Right cardiac atrium (tissue), 5 donors: ENCODE results near the gene LMTK3. TPM values are rescaled to one million over a fixed set of nuclear protein-coding genes. Genes with fewer than 3 reads are reported as not detected.
A peak's percentile ranks its signal among the peaks of the same experiment; 100 is the strongest.

Source experiments
- ATAC-seq, 2 donors: fragments of 200-7000 bp; cut with Tn5 transposase; one replicate each; pipeline versions ENCODE4 v1.8.0 to v1.9.1; 2020; ENCODE audit warnings: moderate library complexity in 2 of 2, mild to moderate bottlenecking in 1 of 2
- DNase-seq, 3 donors: peaks; one replicate each; pipeline ENCODE4 v3.0.0-alpha.2; 2020
- H3K27ac ChIP-seq: one replicate; pipeline ENCODE4 v1.5.1; 2013; ENCODE audit warnings: mild to moderate bottlenecking, low read length, control low read depth, moderate library complexity
- H3K27me3 ChIP-seq: one replicate; pipeline ENCODE4 v1.6.1; 2013; ENCODE audit not compliant: control insufficient read depth, insufficient read depth
- H3K4me1 ChIP-seq: one replicate; pipeline ENCODE4 v1.6.1; 2013; ENCODE audit warnings: low read length; ENCODE audit not compliant: control insufficient read depth, insufficient read depth
- H3K4me3 ChIP-seq: one replicate; pipeline ENCODE4 v1.5.1; 2013; ENCODE audit warnings: low read length, control low read depth
- H3K9me3 ChIP-seq: one replicate; pipeline ENCODE4 v1.6.1; 2013; ENCODE audit warnings: low read length; ENCODE audit not compliant: control insufficient read depth
- WGBS: extraction: QIAGEN DNeasy Blood & Tissue Kit; methylation state at CpG from one replicate; pipeline ENCODE4 v1.1.7; 2013; 5-methylcytosine and 5-hydroxymethylcytosine counted together
- intact Hi-C, 4 donors: fragments of 100-400 bp; cut with DNase I; formaldehyde crosslinking; loops; one replicate each; pipeline versions ENCODE4 v1.11.0 to v1.14.0; 2022 to 2023
- long read RNA-seq, 4 donors: library from polyadenylated mRNA; unstranded; transcript quantifications; one replicate each; pipeline ENCODE4 v2.0.0, GENCODE V29; 2020 to 2021
- polyA plus RNA-seq: library from polyadenylated mRNA; stranded (reverse); fragments of 200-250 nt; gene quantifications from one replicate; pipeline ENCODE4 v1.2.3, GENCODE V29; 2013
- total RNA-seq, 4 donors: library from RNA; stranded (reverse); fragmentation: NEBNext Ultra II Directional; extraction: Animal tissue kit (Norgen Biotek cat#: 25700); gene quantifications; one replicate each; pipeline ENCODE4 v1.2.1, GENCODE V29; 2021
- donor health status: healthy with polysubstance abuse.
- donor health status: DM: no; HTN: yes; CAD: no.
- donor health status: DM: no; HTN: no; CAD: no.
- donor health status: DM: no; HTN: yes; CAD: no; lungs with severe emphysema.
- donor health status: DM: yes; HTN: yes; CAD: no.

Gene LMTK3
- 1 to 10 TPM; 3.1 to 7.2 (median 5.5) TPM for total RNA-seq
- 2.9 TPM for polyA plus RNA-seq
- long read RNA-seq, donor 1, partial matches to known transcripts: 0 of 1 reads
- long read RNA-seq, donor 1, other reads (novel, unspliced or antisense): 0 of 1 reads
- long read RNA-seq, donor 2, partial matches to known transcripts: 0 of 1 reads
- long read RNA-seq, donor 2, other reads (novel, unspliced or antisense): 0 of 1 reads
- long read RNA-seq, donor 3: 0 reads
- long read RNA-seq, donor 4: 0 reads

DNA sequence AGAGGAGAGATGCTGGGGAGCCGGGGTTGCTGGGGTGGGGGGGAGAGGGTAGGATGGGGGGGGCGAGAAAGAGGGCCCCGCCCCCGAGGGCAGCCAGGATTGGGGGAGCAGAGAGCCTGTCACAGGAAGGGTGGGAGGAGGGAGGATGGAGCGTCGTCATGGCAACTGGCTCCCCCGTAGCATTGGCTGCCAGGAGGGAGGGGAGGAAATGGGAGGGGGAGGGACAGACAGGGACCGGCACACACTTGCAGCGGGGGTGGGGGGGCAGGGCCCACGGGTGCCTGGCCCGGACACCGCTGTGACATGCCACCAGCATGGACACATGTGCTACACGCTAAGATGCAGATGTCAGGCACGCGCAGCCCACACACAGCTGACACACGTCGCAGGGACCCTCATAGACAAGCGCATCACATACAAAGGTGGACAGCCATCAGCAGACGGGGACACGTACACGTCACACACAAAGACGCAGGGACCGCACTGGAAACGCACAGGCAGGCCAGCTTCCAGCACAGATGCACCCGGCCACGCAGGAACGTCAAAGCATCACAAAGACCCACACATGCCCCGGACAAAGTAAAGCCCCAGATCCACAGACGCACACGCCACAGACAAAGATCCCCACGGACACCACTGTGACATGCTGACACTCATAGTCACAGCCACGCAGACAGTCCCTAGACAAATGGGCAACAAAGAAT, at the start of gene LMTK3:
Gene LMTK3 (minus strand): TSS at position 36 of the 704 bp plus-strand sequence. CDS start 259 bp downstream, outside the sequence.
- no peaks in the 10 kb centered on the region for H3K27me3 ChIP-seq
- WGBS: 9% methylated on average over 32 of the region's 32 CpGs
- H3K4me3 ChIP-seq: no peak within 1 kb of the TSS
- DNase-seq (peak in 2 of 3 donors; percentile 60 to 72), ATAC-seq (peak in 1 of 2 donors; percentile 5)
- no peaks in the 10 kb centered on the region for H3K4me1 ChIP-seq
- intact Hi-C loops: loop anchor here in 1 of 4 donors (10.0 kb wide), 1 partner anchor 53 kb away; no protein-coding TSS in a partner anchor
- H3K9me3 ChIP-seq: no peaks in the 10 kb centered on the region
- H3K27ac ChIP-seq: no peak within 1 kb of the TSS

DNA sequence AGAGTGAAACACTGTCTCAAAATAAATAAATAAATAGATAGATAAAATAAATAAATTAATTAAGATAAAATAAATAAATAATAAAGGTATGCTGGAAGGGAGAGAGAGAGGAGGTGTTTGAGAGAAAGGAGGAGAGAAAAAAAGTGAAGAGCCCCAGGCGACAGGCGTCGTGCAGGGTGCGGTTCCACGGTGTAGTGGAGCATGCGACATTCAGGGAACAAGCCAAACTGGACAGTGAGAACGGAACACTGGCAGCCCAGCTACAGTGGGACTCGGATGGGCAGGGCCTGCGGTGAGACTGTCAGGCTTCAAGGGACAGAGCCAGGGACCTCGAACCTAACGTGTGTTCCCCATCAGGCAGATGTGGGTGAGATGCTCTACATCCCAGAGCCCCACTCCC, 49.8 kb upstream of the LMTK3 start:
- intact Hi-C loops: loop anchor here in 1 of 4 donors (10.0 kb wide), 1 partner anchor 47 kb away; the partner anchor contains the start of gene LMTK3
- Histone ChIP-seq H3K27ac (no peak overlapping the region), H3K4me3 (no peak overlapping the region), H3K27me3 (no peaks in the 10 kb centered on the region), H3K4me1 (no peaks in the 10 kb centered on the region), H3K9me3 (no peaks in the 10 kb centered on the region)
- ATAC-seq: no peak
- WGBS: 92% methylated on average over 11 of the region's 11 CpGs
- DNase-seq: no peak

GRCh38 chr19:48560095-48560530, 48.5 kb upstream of the LMTK3 start:
- Histone ChIP-seq H3K4me3 (no peak overlapping the region), H3K9me3 (no peaks in the 10 kb centered on the region), H3K4me1 (no peaks in the 10 kb centered on the region), H3K27ac (no peak overlapping the region), H3K27me3 (no peaks in the 10 kb centered on the region)
- intact Hi-C loops: loop anchor here in 1 of 4 donors (10.0 kb wide), 1 partner anchor 45 kb away; the partner anchor contains the start of gene LMTK3
- DNase-seq (no peak), ATAC-seq (no peak)
- 80% methylated on average over 6 of the region's 6 CpGs for WGBS

DNA sequence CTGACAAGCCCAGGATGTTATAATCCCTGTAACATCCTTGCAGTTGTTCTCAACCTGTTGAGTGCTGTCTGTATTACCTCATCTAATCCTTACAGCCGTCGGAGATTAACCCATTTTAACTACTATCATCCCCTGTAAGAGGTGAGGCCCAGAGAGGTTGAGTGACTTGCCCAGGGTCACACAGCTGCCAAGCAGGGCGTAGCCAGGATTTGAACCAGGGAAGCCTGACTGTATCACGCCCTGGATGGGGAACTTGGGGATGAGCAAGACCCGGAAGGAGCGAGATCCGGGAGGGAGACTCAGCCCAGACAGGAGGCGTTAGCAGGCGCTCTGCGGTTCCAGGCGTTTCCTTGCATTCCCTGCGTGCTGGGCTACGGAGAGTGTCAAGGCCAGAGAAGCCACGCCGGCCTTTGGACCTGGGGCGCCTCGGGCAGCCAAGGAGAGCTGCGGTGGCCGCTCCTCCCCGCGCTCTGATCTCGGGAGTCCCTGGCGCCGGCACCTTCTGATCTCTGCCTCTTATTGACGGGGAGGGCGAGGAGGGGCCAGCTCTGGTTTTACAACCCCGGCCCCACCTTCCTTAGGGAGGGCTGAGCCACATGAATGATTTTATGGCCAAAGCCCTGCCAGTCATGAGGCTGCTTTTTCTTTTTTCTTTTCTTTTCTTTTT, 46.5 kb upstream of the LMTK3 start:
- no peak overlapping the region for H3K27ac ChIP-seq
- H3K4me3 ChIP-seq: no peak overlapping the region
- intact Hi-C loops: no loop called here
- peak in 2 of 3 donors; percentile 29 to 60 for DNase-seq
- H3K9me3 ChIP-seq: no peaks in the 10 kb centered on the region
- WGBS: 15% methylated on average over 27 of the region's 27 CpGs
- ATAC-seq: peak; percentile 35 to 59
- no peaks in the 10 kb centered on the region for H3K27me3 ChIP-seq
- H3K4me1 ChIP-seq: no peaks in the 10 kb centered on the region

DNA sequence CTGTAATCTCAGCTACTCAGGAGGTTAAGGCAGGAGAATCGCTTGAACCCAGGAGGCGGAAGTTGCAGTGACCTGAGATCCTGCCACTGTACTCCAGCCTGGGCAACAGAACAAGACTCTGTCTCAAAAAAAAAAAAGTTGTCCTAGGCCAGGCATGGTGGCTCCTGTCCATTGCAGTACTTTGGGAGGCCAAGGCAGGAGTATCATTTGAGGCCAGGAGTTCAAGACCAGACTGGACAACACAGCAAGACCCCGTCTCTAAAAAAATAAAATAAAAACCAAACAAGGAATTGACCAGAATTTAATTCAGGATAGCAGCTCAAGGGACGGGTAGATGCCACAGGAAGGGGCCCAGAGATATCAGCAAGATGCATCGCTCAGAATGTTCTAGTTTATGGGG, 45.2 kb upstream of the LMTK3 start:
- WGBS: 89% methylated on average over 5 of the region's 5 CpGs
- Histone ChIP-seq H3K9me3 (no peaks in the 10 kb centered on the region), H3K27me3 (no peaks in the 10 kb centered on the region), H3K4me1 (no peaks in the 10 kb centered on the region), H3K4me3 (no peak overlapping the region), H3K27ac (no peak overlapping the region)
- DNase-seq (no peak), ATAC-seq (no peak)
- intact Hi-C loops: no loop called here

GRCh38 chr19:48556163-48556562, 44.5 kb upstream of the LMTK3 start:
- DNase-seq (no peak), ATAC-seq (no peak)
- no peaks in the 10 kb centered on the region for H3K9me3 ChIP-seq
- intact Hi-C loops: no loop called here
- no peak overlapping the region for H3K27ac ChIP-seq
- H3K4me1 ChIP-seq: no peaks in the 10 kb centered on the region
- 53% methylated on average over 11 of the region's 11 CpGs for WGBS
- no peaks in the 10 kb centered on the region for H3K27me3 ChIP-seq
- no peak overlapping the region for H3K4me3 ChIP-seq

- Histone ChIP-seq H3K27me3 (no peaks in the 10 kb centered on the region), H3K4me1 (no peaks in the 10 kb centered on the region), H3K9me3 (no peaks in the 10 kb centered on the region), H3K27ac (no peak overlapping the region), H3K4me3 (no peak overlapping the region)
- intact Hi-C loops: no loop called here
- ATAC-seq: no peak
- WGBS: 61% methylated on average over 16 of the region's 16 CpGs
- DNase-seq: no peak
Observed at GRCh38 chr19:48554385-48555091, 42.9 kb upstream of the LMTK3 start.

DNA sequence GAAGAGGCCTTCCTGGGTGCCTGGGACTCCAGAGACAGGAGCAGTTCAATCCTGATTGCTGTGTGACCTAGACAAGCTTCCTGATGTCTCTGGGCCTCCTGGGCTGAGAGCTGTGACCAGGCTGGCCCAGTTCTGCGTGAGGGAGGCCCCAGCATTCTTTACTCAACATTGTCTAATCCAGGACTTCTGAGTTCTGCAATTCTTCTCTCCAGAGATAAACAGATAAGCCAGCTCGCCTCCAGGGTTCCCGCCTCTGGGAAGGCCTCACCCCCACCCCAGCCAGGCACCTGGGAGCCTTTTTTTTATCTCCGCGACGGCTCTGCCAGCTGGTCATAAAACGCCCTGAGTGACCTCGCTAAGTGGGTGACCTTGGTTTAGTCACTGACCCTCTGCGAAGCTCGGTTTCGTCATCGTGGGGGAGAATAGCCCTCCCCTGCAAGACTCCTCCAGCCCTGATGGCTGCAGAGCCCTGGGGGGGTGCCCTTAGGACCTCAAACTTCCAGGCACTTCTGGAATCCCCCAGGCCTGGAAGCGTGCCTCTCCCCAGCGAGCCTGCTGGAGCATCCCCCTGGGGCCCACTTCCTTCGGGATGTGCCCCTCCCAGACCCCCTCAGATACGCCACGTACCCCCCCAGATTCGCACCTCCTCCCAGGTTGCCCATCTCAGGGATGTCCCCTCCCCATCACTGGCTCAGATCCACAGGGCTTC, 42.2 kb upstream of the LMTK3 start:
- no peaks in the 10 kb centered on the region for H3K4me1 ChIP-seq
- no peak overlapping the region for H3K27ac ChIP-seq
- ATAC-seq (no peak), DNase-seq (peak in 1 of 3 donors; percentile 27)
- H3K27me3 ChIP-seq: no peaks in the 10 kb centered on the region
- WGBS: 24% methylated on average over 18 of the region's 18 CpGs
- intact Hi-C loops: no loop called here
- no peaks in the 10 kb centered on the region for H3K9me3 ChIP-seq
- no peak overlapping the region for H3K4me3 ChIP-seq

DNA sequence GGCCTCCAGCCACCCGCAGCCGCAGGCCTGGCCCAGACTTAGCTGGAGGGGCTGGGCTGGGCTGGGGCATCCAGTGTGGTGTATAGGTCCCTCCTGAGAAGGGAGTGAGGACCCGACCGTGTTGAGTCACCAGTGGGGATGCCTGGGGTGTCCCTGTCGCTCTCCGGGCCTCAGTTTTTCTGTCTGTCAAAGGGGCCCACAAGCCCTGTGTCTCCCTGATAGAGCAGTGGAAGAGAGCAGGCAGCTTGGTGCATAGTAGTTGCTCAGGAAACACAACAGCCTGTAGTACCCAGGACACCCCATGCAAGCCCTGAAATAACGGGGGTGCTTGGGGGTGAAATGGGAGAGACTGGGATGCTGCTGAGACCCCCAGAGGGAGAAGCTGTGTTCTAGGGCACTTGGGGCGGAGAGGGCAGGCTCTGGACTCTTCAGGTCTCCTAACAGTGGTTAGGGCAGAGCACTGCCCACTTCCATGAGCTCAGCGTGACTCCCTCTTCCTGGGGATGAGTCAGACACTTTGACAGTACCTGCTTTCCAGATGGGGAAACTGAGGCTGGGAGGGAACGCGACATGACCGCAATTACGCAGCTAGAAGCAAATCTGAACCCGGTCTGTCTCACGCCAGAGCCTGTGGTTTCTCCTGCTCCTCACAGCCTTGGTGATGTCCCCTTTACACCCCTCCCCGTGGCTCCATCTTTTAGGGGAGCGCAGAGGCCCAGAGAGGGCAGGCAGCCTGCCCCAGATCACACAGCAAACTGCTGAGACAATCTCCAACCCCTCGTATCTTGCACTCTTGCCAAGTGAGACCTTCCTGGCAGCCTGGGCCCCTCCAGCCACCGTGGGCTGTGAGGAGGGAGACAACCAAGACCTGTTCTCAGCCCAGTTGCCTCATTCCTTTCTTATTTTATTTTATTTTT, 41.0 kb upstream of the LMTK3 start:
- ATAC-seq (no peak), DNase-seq (no peak)
- H3K27ac ChIP-seq: no peak overlapping the region
- intact Hi-C loops: no loop called here
- H3K4me3 ChIP-seq: no peak overlapping the region
- no peaks in the 10 kb centered on the region for H3K4me1 ChIP-seq
- no peaks in the 10 kb centered on the region for H3K27me3 ChIP-seq
- WGBS: 78% methylated on average over 19 of the region's 19 CpGs
- no peaks in the 10 kb centered on the region for H3K9me3 ChIP-seq
